A549 (cell line): ENCODE results near the gene INSIG1. TPM values are rescaled to one million over a fixed set of nuclear protein-coding genes. Genes with fewer than 3 reads are reported as not detected.

Source experiments
- ATAC-seq, 2 experiments: fragments of 200-7000 bp in 1 of 2; fragments of >200 bp in 1 of 2; cut with Nextera tagmentation in 1 of 2; cut with Tn5 transposase in 1 of 2; 3 replicates each; pipeline versions ENCODE4 v1.8.0 to v1.9.1; 2018 to 2020; ENCODE audit warnings: mild to moderate bottlenecking in 1 of 2, moderate library complexity in 1 of 2
- CTCF ChIA-PET: fragments of 300-600 bp; sonication (Branson Sonifier 250); formaldehyde crosslinking; extraction: SDS; loops from one replicate; lab custom pipeline; 2021; ENCODE audit warnings: antibody characterized with exemption, inconsistent platforms; lab: Yijun Ruan, JAX
- POLR2A ChIA-PET: fragments of 350-600 bp; formaldehyde crosslinking; extraction: SDS; loops from one replicate; lab custom pipeline; 2021; ENCODE audit warnings: antibody characterized with exemption, inconsistent platforms; lab: Yijun Ruan, JAX
- DNase-seq, 2 experiments: peaks; one replicate each; pipeline versions ENCODE4 v3.0.0 to v3.0.0-alpha.2; 2011 to 2016; ENCODE audit warnings: low read depth in 1 of 2, low spot score in 1 of 2
- FAIRE-seq: peaks from 2 replicates; lab custom pipeline; 2011; peaks lifted over from hg19 to GRCh38; lab: Jason Lieb, UNC
- H3K27ac ChIP-seq, 2 experiments: fragments of >200 bp; sonication (Bioruptor Twin); formaldehyde crosslinking; 3 replicates each; pipeline ENCODE4 v1.5.1; 2016 to 2017
- H3K4me1 ChIP-seq: fragments of >200 bp; sonication (Bioruptor Twin); formaldehyde crosslinking; 3 replicates; pipeline ENCODE4 v1.6.1; 2016
- H3K4me2 ChIP-seq: fragments of >200 bp; sonication (Bioruptor Twin); formaldehyde crosslinking; 3 replicates; pipeline ENCODE4 v1.6.1; 2016
- H3K4me3 ChIP-seq: fragments of >200 bp; sonication (Bioruptor Twin); formaldehyde crosslinking; 3 replicates; pipeline ENCODE4 v1.5.1; 2016
- H3K9me3 ChIP-seq: fragments of >200 bp; sonication (Bioruptor Twin); formaldehyde crosslinking; 3 replicates; pipeline ENCODE4 v1.6.1; 2016
- BCL3 ChIP-seq: fragments of >200 bp; sonication (Bioruptor Twin); formaldehyde crosslinking; IDR thresholded peaks from 3 replicates; pipeline ENCODE4 v1.6.1; 2016
- BHLHE40 ChIP-seq: IDR thresholded peaks from 2 replicates; pipeline ENCODE4 v1.6.1; 2012; ENCODE audit warnings: low read depth, low read length, inconsistent platforms
- CBX2 ChIP-seq: fragments of 200-600 bp; sonication (generic); IDR thresholded peaks from 2 replicates; pipeline ENCODE4 v1.6.1; 2016; ENCODE audit warnings: low read depth, mild to moderate bottlenecking, borderline replicate concordance
- CBX8 ChIP-seq: fragments of 200-600 bp; sonication (generic); IDR thresholded peaks from 2 replicates; pipeline ENCODE4 v1.6.1; 2016
- CEBPB ChIP-seq, 2 experiments: fragments of >200 bp in 1 of 2; sonication (Bioruptor Twin) in 1 of 2; formaldehyde crosslinking in 1 of 2; IDR thresholded peaks; 2 replicates each; pipeline ENCODE4 v1.6.1; 2012 to 2016
- CHD2 ChIP-seq: fragments of 150-350 bp; IDR thresholded peaks from 2 replicates; pipeline ENCODE4 v1.6.1; 2014; ENCODE audit warnings: low read length; ENCODE audit not compliant: partially characterized antibody
- CHD4 ChIP-seq: fragments of 200-600 bp; sonication (generic); IDR thresholded peaks from 2 replicates; pipeline ENCODE4 v1.6.1; 2016; ENCODE audit warnings: antibody characterized with exemption, mild to moderate bottlenecking, borderline replicate concordance
- CTCF ChIP-seq: fragments of >200 bp; sonication (Bioruptor Twin); formaldehyde crosslinking; IDR thresholded peaks from 3 replicates; pipeline ENCODE4 v1.5.1; 2016
- E2F6 ChIP-seq: IDR thresholded peaks from 2 replicates; pipeline ENCODE4 v1.6.1; 2012; ENCODE audit warnings: low read depth, borderline replicate concordance
- EP300 ChIP-seq, 2 experiments: fragments of >200 bp; sonication (Bioruptor Twin); formaldehyde crosslinking; IDR thresholded peaks; 2 replicates in 1 of 2; 3 replicates in 1 of 2; pipeline ENCODE4 v1.6.1; 2016 to 2017
- ESRRA ChIP-seq: fragments of 150-350 bp; IDR thresholded peaks from 2 replicates; pipeline ENCODE4 v1.6.1; 2014; ENCODE audit warnings: mild to moderate bottlenecking, low read length, borderline replicate concordance
- FOSB ChIP-seq: fragments of 250-450 bp; sonication (Bioruptor Pico); IDR thresholded peaks from 2 replicates; pipeline ENCODE4 v1.5.0; 2020; ENCODE audit warnings: mild to moderate bottlenecking, moderate library complexity
- FOXS1 ChIP-seq: fragments of 250-450 bp; sonication (Bioruptor Pico); IDR thresholded peaks from 2 replicates; pipeline ENCODE4 v1.5.0; 2020; ENCODE audit warnings: mild to moderate bottlenecking, moderate library complexity
- GATA3 ChIP-seq: IDR thresholded peaks from 2 replicates; pipeline ENCODE4 v1.6.1; 2012; ENCODE audit warnings: borderline replicate concordance
- HDAC2 ChIP-seq: fragments of 200-600 bp; sonication (generic); IDR thresholded peaks from 2 replicates; pipeline ENCODE4 v1.6.1; 2016
- HES2 ChIP-seq: fragments of >200 bp; sonication (Bioruptor Twin); formaldehyde crosslinking; IDR thresholded peaks from 2 replicates; pipeline ENCODE4 v1.6.1; 2016
- HOXB13 ChIP-seq: fragments of 250-450 bp; sonication (Bioruptor Pico); IDR thresholded peaks from 2 replicates; pipeline ENCODE4 v1.5.0; 2020; ENCODE audit warnings: low read depth, mild to moderate bottlenecking, moderate library complexity
- HOXB5 ChIP-seq: fragments of 250-450 bp; sonication (Bioruptor Pico); IDR thresholded peaks from 2 replicates; pipeline ENCODE4 v1.5.0; 2020; ENCODE audit warnings: mild to moderate bottlenecking, moderate library complexity
- JUNB ChIP-seq: fragments of >200 bp; sonication (Bioruptor Twin); formaldehyde crosslinking; IDR thresholded peaks from 2 replicates; pipeline ENCODE4 v1.6.1; 2016
- MAX ChIP-seq: IDR thresholded peaks from 2 replicates; pipeline ENCODE4 v1.6.1; 2012
- MAZ ChIP-seq: fragments of 150-350 bp; IDR thresholded peaks from 2 replicates; pipeline ENCODE4 v1.6.1; 2014; ENCODE audit warnings: antibody characterized with exemption, low read depth, low read length, borderline replicate concordance
- NFE2L2 ChIP-seq: fragments of 150-350 bp; conservative IDR thresholded peaks from 2 replicates; pipeline ENCODE4 v1.6.1; 2014; ENCODE audit warnings: low read length
- NR3C1 ChIP-seq: fragments of >200 bp; sonication (Bioruptor Twin); formaldehyde crosslinking; IDR thresholded peaks from 3 replicates; pipeline ENCODE4 v1.6.1; 2017
- PBX3 ChIP-seq: IDR thresholded peaks from 2 replicates; pipeline ENCODE4 v1.6.1; 2012
- POLR2AphosphoS2 ChIP-seq: conservative IDR thresholded peaks from 2 replicates; pipeline ENCODE4 v1.6.1; 2012; ENCODE audit warnings: low read length, improper control_type of control experiment, inconsistent platforms
- RAD21 ChIP-seq, 2 experiments: fragments of >200 bp in 1 of 2; sonication (Bioruptor Twin) in 1 of 2; formaldehyde crosslinking in 1 of 2; IDR thresholded peaks in 1 of 2; conservative IDR thresholded peaks in 1 of 2; 2 replicates in 1 of 2; 3 replicates in 1 of 2; pipeline ENCODE4 v1.6.1; 2012 to 2018; ENCODE audit warnings: inconsistent platforms in 1 of 2
- REST ChIP-seq: fragments of 200-600 bp; sonication (generic); IDR thresholded peaks from 2 replicates; pipeline ENCODE4 v1.6.1; 2016; ENCODE audit warnings: antibody characterized with exemption, mild to moderate bottlenecking, moderate library complexity
- RFX5 ChIP-seq: fragments of 450-650 bp; IDR thresholded peaks from 2 replicates; pipeline ENCODE4 v1.7.1; 2014; ENCODE audit warnings: antibody characterized with exemption, mild to moderate bottlenecking, moderate library complexity
- SMC3 ChIP-seq: fragments of >200 bp; sonication (Bioruptor Twin); formaldehyde crosslinking; IDR thresholded peaks from 3 replicates; pipeline ENCODE4 v1.6.1; 2018; ENCODE audit warnings: inconsistent platforms
- TFCP2L1 ChIP-seq: fragments of 250-450 bp; sonication (Bioruptor Pico); IDR thresholded peaks from 2 replicates; pipeline ENCODE4 v1.5.0; 2021; ENCODE audit warnings: mild to moderate bottlenecking
- ZC3H11A ChIP-seq: fragments of 450-650 bp; IDR thresholded peaks from 2 replicates; pipeline ENCODE4 v1.6.1; 2014; ENCODE audit warnings: antibody characterized with exemption, mild to moderate bottlenecking
- ZFP36 ChIP-seq: fragments of 450-650 bp; IDR thresholded peaks from 2 replicates; pipeline ENCODE4 v1.6.1; 2014; ENCODE audit warnings: borderline replicate concordance; ENCODE audit not compliant: partially characterized antibody
- ZSCAN20 ChIP-seq: fragments of 250-450 bp; sonication (Bioruptor Pico); IDR thresholded peaks from 2 replicates; pipeline ENCODE4 v1.8.0; 2022; ENCODE audit warnings: mild to moderate bottlenecking, moderate library complexity
- WGBS: methylation state at CpG from one replicate; pipeline ENCODE4 v1.1.6; 2017; ENCODE audit errors: missing lambda C conversion rate; 5-methylcytosine and 5-hydroxymethylcytosine counted together
- polyA plus RNA-seq, 4 experiments: library from polyadenylated mRNA; depleted of rRNA in 3 of 4; stranded (reverse); fragments of >200 nt; fragmentation: RNase III in 1 of 4; extraction: RNeasy Plus Mini Kit Qiagen cat#74134 plus additional on column Dnase treatment in 1 of 4; gene quantifications; 2 replicates in 3 of 4; 3 replicates in 1 of 4; pipeline ENCODE4 v1.2.3, GENCODE V29; 2011 to 2017

The INSIG1 gene
- polyA plus RNA-seq, 2 of the 4 experiments (the other 2 are of a cell fraction) = 19.7 to 33.4 TPM

GRCh38 chr7:155344618-155345433 is 47.1 kb downstream of the INSIG1 start:
- FAIRE-seq = no peak
- Histone ChIP-seq H3K4me1 (no peaks in the 10 kb centered on the region), H3K9me3 (no peaks in the 10 kb centered on the region), H3K27ac (peak overlapping the region; percentile 79 to 90), H3K4me3 (peak overlapping the region; percentile 62), H3K4me2 (peak overlapping the region; percentile 100)
- peak; percentile 67 to 79 for DNase-seq
- peak; percentile 83 to 96 for ATAC-seq
- 3% methylated on average over 16 of the region's 62 CpGs for WGBS
- CTCF ChIA-PET = interaction anchor here (0.6 to 4.8 kb wide), 84 partner anchors 8 to 1449 kb away, joined by 3 to 68 read pairs (median 5); partner anchors contain the start of gene HTR5A
- POLR2A ChIA-PET = no interaction called here
- TF ChIP-seq E2F6 (peak; percentile 65; the same call in 1 of the 2 replicates), MAX (peak; percentile 65), CHD2 (no peak), FOSB (CRISPR knock-in tag) (no peak), EP300 (IDR thresholded peaks at IDR 0.05) (no peak), NR3C1 (no peak), HOXB5 (CRISPR knock-in tag) (no peak), ZC3H11A (no peak), TFCP2L1 (CRISPR knock-in tag) (no peak), HOXB13 (CRISPR knock-in tag) (no peak), NFE2L2 (no peak), CEBPB (IDR thresholded peaks at IDR 0.05) (no peak), REST (no peak), ESRRA (no peak), JUNB (no peak), SMC3 (peak; percentile 98), ZSCAN20 (no peak), HES2 (no peak), FOXS1 (no peak), RFX5 (no peak), RAD21 (conservative IDR thresholded peaks at IDR 0.05 in 1 of 2, IDR thresholded peaks at IDR 0.05 in 1 of 2) (peak; percentile 61 to 97; a peak in 4 of 5 replicates), BCL3 (no peak), CBX8 (no peak), PBX3 (no peak), CHD4 (no peak), ZFP36 (no peak), MAZ (no peak), POLR2AphosphoS2 (no peak), CBX2 (no peak), CTCF (peak; percentile 98), HDAC2 (no peak), BHLHE40 (no peak), GATA3 (no peak)
